K562 (cell line): ENCODE results near the gene KIF20B. TPM values are rescaled to one million over a fixed set of nuclear protein-coding genes. Genes with fewer than 3 reads are reported as not detected.

Source experiments
- ATAC-seq: fragments of 200-7000 bp; cut with Tn5 transposase; 3 replicates; pipeline ENCODE4 v1.9.1; 2020; ENCODE audit warnings: moderate library complexity
- BruUV-seq: library from RNA; stranded (reverse); fragments of 400-500 nt; replicated peaks from 2 replicates; lab custom pipeline; 2021; lab: Mats Ljungman, UMichigan
- CTCF ChIA-PET: fragments of 300-600 bp; formaldehyde crosslinking; extraction: SDS; loops from one replicate; lab custom pipeline; 2021; ENCODE audit warnings: low intra/inter-chr PET ratio; lab: Yijun Ruan, JAX
- POLR2A ChIA-PET: fragments of 300-600, 350-650 bp; sonication (Branson Sonifier 250); formaldehyde crosslinking; extraction: SDS; loops from one replicate; lab custom pipeline; 2021; ENCODE audit warnings: antibody characterized with exemption, inconsistent platforms; lab: Yijun Ruan, JAX
- DNase-seq, 4 experiments: peaks; one replicate each; pipeline versions ENCODE4 v3.0.0 to v3.0.0-alpha.2; 2011 to 2018; ENCODE audit warnings: low spot score in 3 of 4, mixed read lengths in 3 of 4; ENCODE audit errors: extremely low read depth in 1 of 4
- FAIRE-seq: peaks from 2 replicates; lab custom pipeline; 2011; peaks lifted over from hg19 to GRCh38; lab: Jason Lieb, UNC
- H2AFZ ChIP-seq: 2 replicates; pipeline ENCODE4 v1.6.0; 2011; ENCODE audit warnings: low read depth, low read length, control low read depth, inconsistent platforms
- H3K27ac ChIP-seq: fragments of 200-600 bp; 3 replicates; pipeline ENCODE4 v1.8.0; 2011; ENCODE audit warnings: low read depth, mild to moderate bottlenecking, control low read depth, inconsistent platforms, low read length, moderate library complexity, mixed read lengths; ENCODE audit errors: extremely low read depth
- H3K27me3 ChIP-seq, 2 experiments: fragments of 300-600 bp in 1 of 2; 2 replicates in 1 of 2; 3 replicates in 1 of 2; pipeline versions ENCODE4 v1.6.0 to v1.8.0; 2011; ENCODE audit warnings: inconsistent platforms in 2 of 2, low read length in 2 of 2, mild to moderate bottlenecking in 1 of 2, mixed read lengths in 1 of 2, moderate library complexity in 1 of 2; ENCODE audit not compliant: control insufficient read depth in 2 of 2, insufficient read depth in 2 of 2
- H3K36me3 ChIP-seq: fragments of 300-600 bp; 3 replicates; pipeline ENCODE4 v1.8.0; 2011; ENCODE audit warnings: mild to moderate bottlenecking, low read length, inconsistent platforms; ENCODE audit not compliant: control insufficient read depth, insufficient read depth
- H3K4me1 ChIP-seq, 2 experiments: fragments of 200-600 bp in 1 of 2; replicated peaks in 1 of 2; 2 replicates in 1 of 2; 3 replicates in 1 of 2; pipeline versions ENCODE4 v1.5.1 to v1.8.0; 2011; ENCODE audit warnings: inconsistent platforms in 2 of 2, low read length in 2 of 2, mild to moderate bottlenecking in 1 of 2, mixed read lengths in 1 of 2, moderate library complexity in 1 of 2; ENCODE audit not compliant: control insufficient read depth in 2 of 2, insufficient read depth in 2 of 2
- H3K4me2 ChIP-seq: 2 replicates; pipeline ENCODE4 v1.6.1; 2011; ENCODE audit warnings: low read length, control low read depth, inconsistent platforms, mixed read lengths; ENCODE audit not compliant: insufficient read depth
- H3K4me3 ChIP-seq: fragments of 200-600 bp; sonication (generic), shearing (Covaris generic); 2 replicates; pipeline ENCODE4 v1.5.1; 2016; ENCODE audit warnings: control low read depth, inconsistent platforms
- H3K79me2 ChIP-seq: fragments of 200-600 bp; 3 replicates; pipeline ENCODE4 v1.8.0; 2011; ENCODE audit warnings: low read length, inconsistent platforms; ENCODE audit not compliant: control insufficient read depth, insufficient read depth
- H3K9ac ChIP-seq, 2 experiments: 2 replicates each; pipeline versions ENCODE4 v1.6.0 to v1.6.1; 2011; ENCODE audit warnings: low read depth in 2 of 2, low read length in 2 of 2, control low read depth in 1 of 2, inconsistent platforms in 1 of 2, mild to moderate bottlenecking in 1 of 2, mixed read lengths in 1 of 2; ENCODE audit not compliant: insufficient read depth in 1 of 2
- H3K9me1 ChIP-seq: one replicate; pipeline ENCODE4 v1.6.0; 2011; ENCODE audit warnings: inconsistent platforms, mild to moderate bottlenecking, low read length, moderate library complexity; ENCODE audit not compliant: control insufficient read depth, insufficient read depth
- H3K9me3 ChIP-seq: replicated peaks from 2 replicates; pipeline ENCODE4 v1.5.1; 2011; ENCODE audit warnings: low read depth, low read length, inconsistent platforms; ENCODE audit not compliant: control insufficient read depth, insufficient read depth
- H4K20me1 ChIP-seq: replicated peaks from 2 replicates; pipeline ENCODE4 v1.6.1; 2011; ENCODE audit warnings: low read length, inconsistent platforms, mixed read lengths; ENCODE audit not compliant: control insufficient read depth, insufficient read depth
- EHMT2 ChIP-seq: fragments of 450-650 bp; IDR thresholded peaks from 2 replicates; pipeline ENCODE4 v1.6.1; 2018; ENCODE audit warnings: antibody characterized with exemption
- HDAC3 ChIP-seq: fragments of 450-650 bp; IDR thresholded peaks from 2 replicates; pipeline ENCODE4 v1.6.1; 2018; ENCODE audit warnings: borderline replicate concordance, mild to moderate bottlenecking, moderate library complexity; ENCODE audit not compliant: partially characterized antibody
- HNRNPK ChIP-seq: fragments of 200-400 bp; formaldehyde crosslinking; IDR thresholded peaks from one replicate; pipeline ENCODE4 v1.6.1; 2018; ENCODE audit warnings: mild to moderate bottlenecking, low read depth, low read length; ENCODE audit not compliant: poor library complexity, severe bottlenecking
- SIRT6 ChIP-seq: IDR thresholded peaks from one replicate; pipeline ENCODE4 v1.6.1; 2012; ENCODE audit warnings: low read depth, mild to moderate bottlenecking, control low read depth, inconsistent platforms, low read length, moderate library complexity
- SMARCA5 ChIP-seq: fragments of 450-650 bp; IDR thresholded peaks from 2 replicates; pipeline ENCODE4 v1.6.1; 2016
- SMARCB1 ChIP-seq: IDR thresholded peaks from 2 replicates; pipeline ENCODE4 v1.6.1; 2011; ENCODE audit warnings: improper control_type of control experiment, low read depth; ENCODE audit not compliant: insufficient read length
- STAG1 ChIP-seq: sonication (generic); formaldehyde crosslinking; IDR thresholded peaks from 2 replicates; pipeline ENCODE4 v1.5.0; 2020; ENCODE audit warnings: missing genetic modification reagents, borderline replicate concordance
- U2AF1 ChIP-seq: fragments of 200-400 bp; formaldehyde crosslinking; optimal IDR thresholded peaks from 2 replicates; pipeline ENCODE3; 2017; ENCODE audit warnings: mild to moderate bottlenecking, low read depth, low read length, moderate library complexity
- ZFP36 ChIP-seq: fragments of 150-350 bp; IDR thresholded peaks from 2 replicates; pipeline ENCODE4 v1.6.1; 2018; ENCODE audit warnings: low read length, low read depth; ENCODE audit not compliant: partially characterized antibody
- ZNF143 ChIP-seq: sonication (generic); formaldehyde crosslinking; IDR thresholded peaks from 2 replicates; pipeline ENCODE4 v1.9.0; 2022; ENCODE audit warnings: mild to moderate bottlenecking, missing genetic modification reagents
- ZNF197 ChIP-seq: fragments of 200-800 bp; sonication (Bioruptor generic); IDR thresholded peaks from 2 replicates; pipeline ENCODE4 v1.6.1; 2016; ENCODE audit warnings: low read depth, missing genetic modification characterization, missing compliant biosample characterization
- ZNF24 ChIP-seq: fragments of 450-650 bp; IDR thresholded peaks from 2 replicates; pipeline ENCODE4 v1.6.1; 2016
- WGBS: fragments of 100-300 bp; shearing (Covaris generic); methylation state at CpG from one replicate; pipeline ENCODE4 v1.1.6; 2016; ENCODE audit warnings: low coverage, mixed read lengths; ENCODE audit not compliant: insufficient coverage; ENCODE audit errors: missing lambda C conversion rate; 5-methylcytosine and 5-hydroxymethylcytosine counted together
- in situ Hi-C: fragments of 300-500 bp; cut with MboI; formaldehyde crosslinking; loops from 4 replicates; pipeline ENCODE4 v1.15.0; 2018; ENCODE audit warnings: inconsistent platforms, mixed read lengths
- intact Hi-C: fragments of 100-400 bp; cut with micrococcal nuclease; formaldehyde crosslinking; loops from 2 replicates; pipeline ENCODE4 v1.14.2; 2022
- polyA plus RNA-seq, 8 experiments: library from polyadenylated mRNA; depleted of rRNA in 4 of 8; stranded (reverse) in 5 of 8; unstranded in 3 of 8; fragments of >200 nt; fragmentation: Nextera tagmentation in 2 of 8; fragmentation: Illumina TruSeq in 1 of 8; extraction: Ambion mirVana in 2 of 8; extraction: Trizol in 1 of 8; gene quantifications; 2 replicates each; pipeline versions ENCODE4 v1.2.1 to v1.2.3, GENCODE V29; 2011 to 2014; ENCODE audit warnings: inconsistent platforms in 1 of 8, missing spikeins in 1 of 8
- total RNA-seq, 7 experiments: library from RNA; depleted of rRNA in 6 of 7; stranded (reverse); fragments of >200 nt in 6 of 7; fragmentation: Illumina TruSeq in 2 of 7; extraction: Trizol in 2 of 7; gene quantifications; 2 replicates each; pipeline versions ENCODE4 v1.2.1 to v1.2.3, GENCODE V29; 2011 to 2021; ENCODE audit warnings: low replicate concordance in 1 of 7
- TF ChIP-seq, protein P1 (sequence below): fragments of 200-600 bp; sonication (generic); IDR thresholded peaks from one replicate; pipeline ENCODE4 v1.6.1; 2012; ENCODE audit warnings: mild to moderate bottlenecking, low read depth, low read length, inconsistent platforms

KIF20B gene
- total and polyA plus RNA-seq, 9 of the 15 experiments (the other 6 are each of a cell fraction or from before 2014, with no cell fraction given): 18.6 to 56.5 (median 32.9) TPM

DNA sequence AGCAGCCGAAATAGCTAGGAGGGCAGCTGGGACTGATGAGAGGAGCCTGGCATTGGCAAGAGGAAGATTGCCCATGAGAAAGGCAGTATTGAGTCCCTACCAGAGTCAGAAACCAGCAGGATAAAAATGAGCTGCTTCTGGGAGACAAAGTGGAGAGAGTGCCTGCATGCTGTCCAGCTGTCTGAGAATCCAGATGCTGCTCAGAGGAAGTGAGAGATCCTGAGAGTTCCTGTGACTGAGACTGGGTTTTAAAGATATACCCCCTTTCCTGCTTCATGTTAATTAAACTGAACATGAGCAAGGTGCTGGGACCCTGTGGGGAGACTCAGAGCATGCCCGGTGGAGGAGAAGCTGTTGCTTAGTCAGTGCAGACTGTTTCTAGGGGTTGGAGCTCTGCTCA, 107.5 kb downstream of the KIF20B start:
- H3K4me3 ChIP-seq: no peak overlapping the region
- H3K27ac ChIP-seq: no peak overlapping the region
- H2AFZ ChIP-seq: no peak overlapping the region
- CTCF ChIA-PET: no interaction called here
- POLR2A ChIA-PET: no interaction called here
- DNase-seq (no peak), ATAC-seq (no peak), FAIRE-seq (no peak)
- H3K4me1 ChIP-seq: no peaks in the 10 kb centered on the region
- 12% methylated on average over 2 of the region's 2 CpGs for WGBS
- no peak overlapping the region for H3K4me2 ChIP-seq
- in situ Hi-C loops: no loop called here
- intact Hi-C loops: no loop called here
- no peaks in the 10 kb centered on the region for H3K27me3 ChIP-seq
- BruUV-seq: no TSS peak
- no peak overlapping the region for H3K9ac ChIP-seq
- H3K9me1 ChIP-seq: no peaks in the 10 kb centered on the region
- no peaks in the 10 kb centered on the region for H3K79me2 ChIP-seq
- no peaks in the 10 kb centered on the region for H3K36me3 ChIP-seq
- H3K9me3 ChIP-seq: no peaks in the 10 kb centered on the region
- no peaks in the 10 kb centered on the region for H4K20me1 ChIP-seq
- TF ChIP-seq SMARCA5: no peak
- TF ChIP-seq HDAC3: no peak
- TF ChIP-seq, protein P1, sequence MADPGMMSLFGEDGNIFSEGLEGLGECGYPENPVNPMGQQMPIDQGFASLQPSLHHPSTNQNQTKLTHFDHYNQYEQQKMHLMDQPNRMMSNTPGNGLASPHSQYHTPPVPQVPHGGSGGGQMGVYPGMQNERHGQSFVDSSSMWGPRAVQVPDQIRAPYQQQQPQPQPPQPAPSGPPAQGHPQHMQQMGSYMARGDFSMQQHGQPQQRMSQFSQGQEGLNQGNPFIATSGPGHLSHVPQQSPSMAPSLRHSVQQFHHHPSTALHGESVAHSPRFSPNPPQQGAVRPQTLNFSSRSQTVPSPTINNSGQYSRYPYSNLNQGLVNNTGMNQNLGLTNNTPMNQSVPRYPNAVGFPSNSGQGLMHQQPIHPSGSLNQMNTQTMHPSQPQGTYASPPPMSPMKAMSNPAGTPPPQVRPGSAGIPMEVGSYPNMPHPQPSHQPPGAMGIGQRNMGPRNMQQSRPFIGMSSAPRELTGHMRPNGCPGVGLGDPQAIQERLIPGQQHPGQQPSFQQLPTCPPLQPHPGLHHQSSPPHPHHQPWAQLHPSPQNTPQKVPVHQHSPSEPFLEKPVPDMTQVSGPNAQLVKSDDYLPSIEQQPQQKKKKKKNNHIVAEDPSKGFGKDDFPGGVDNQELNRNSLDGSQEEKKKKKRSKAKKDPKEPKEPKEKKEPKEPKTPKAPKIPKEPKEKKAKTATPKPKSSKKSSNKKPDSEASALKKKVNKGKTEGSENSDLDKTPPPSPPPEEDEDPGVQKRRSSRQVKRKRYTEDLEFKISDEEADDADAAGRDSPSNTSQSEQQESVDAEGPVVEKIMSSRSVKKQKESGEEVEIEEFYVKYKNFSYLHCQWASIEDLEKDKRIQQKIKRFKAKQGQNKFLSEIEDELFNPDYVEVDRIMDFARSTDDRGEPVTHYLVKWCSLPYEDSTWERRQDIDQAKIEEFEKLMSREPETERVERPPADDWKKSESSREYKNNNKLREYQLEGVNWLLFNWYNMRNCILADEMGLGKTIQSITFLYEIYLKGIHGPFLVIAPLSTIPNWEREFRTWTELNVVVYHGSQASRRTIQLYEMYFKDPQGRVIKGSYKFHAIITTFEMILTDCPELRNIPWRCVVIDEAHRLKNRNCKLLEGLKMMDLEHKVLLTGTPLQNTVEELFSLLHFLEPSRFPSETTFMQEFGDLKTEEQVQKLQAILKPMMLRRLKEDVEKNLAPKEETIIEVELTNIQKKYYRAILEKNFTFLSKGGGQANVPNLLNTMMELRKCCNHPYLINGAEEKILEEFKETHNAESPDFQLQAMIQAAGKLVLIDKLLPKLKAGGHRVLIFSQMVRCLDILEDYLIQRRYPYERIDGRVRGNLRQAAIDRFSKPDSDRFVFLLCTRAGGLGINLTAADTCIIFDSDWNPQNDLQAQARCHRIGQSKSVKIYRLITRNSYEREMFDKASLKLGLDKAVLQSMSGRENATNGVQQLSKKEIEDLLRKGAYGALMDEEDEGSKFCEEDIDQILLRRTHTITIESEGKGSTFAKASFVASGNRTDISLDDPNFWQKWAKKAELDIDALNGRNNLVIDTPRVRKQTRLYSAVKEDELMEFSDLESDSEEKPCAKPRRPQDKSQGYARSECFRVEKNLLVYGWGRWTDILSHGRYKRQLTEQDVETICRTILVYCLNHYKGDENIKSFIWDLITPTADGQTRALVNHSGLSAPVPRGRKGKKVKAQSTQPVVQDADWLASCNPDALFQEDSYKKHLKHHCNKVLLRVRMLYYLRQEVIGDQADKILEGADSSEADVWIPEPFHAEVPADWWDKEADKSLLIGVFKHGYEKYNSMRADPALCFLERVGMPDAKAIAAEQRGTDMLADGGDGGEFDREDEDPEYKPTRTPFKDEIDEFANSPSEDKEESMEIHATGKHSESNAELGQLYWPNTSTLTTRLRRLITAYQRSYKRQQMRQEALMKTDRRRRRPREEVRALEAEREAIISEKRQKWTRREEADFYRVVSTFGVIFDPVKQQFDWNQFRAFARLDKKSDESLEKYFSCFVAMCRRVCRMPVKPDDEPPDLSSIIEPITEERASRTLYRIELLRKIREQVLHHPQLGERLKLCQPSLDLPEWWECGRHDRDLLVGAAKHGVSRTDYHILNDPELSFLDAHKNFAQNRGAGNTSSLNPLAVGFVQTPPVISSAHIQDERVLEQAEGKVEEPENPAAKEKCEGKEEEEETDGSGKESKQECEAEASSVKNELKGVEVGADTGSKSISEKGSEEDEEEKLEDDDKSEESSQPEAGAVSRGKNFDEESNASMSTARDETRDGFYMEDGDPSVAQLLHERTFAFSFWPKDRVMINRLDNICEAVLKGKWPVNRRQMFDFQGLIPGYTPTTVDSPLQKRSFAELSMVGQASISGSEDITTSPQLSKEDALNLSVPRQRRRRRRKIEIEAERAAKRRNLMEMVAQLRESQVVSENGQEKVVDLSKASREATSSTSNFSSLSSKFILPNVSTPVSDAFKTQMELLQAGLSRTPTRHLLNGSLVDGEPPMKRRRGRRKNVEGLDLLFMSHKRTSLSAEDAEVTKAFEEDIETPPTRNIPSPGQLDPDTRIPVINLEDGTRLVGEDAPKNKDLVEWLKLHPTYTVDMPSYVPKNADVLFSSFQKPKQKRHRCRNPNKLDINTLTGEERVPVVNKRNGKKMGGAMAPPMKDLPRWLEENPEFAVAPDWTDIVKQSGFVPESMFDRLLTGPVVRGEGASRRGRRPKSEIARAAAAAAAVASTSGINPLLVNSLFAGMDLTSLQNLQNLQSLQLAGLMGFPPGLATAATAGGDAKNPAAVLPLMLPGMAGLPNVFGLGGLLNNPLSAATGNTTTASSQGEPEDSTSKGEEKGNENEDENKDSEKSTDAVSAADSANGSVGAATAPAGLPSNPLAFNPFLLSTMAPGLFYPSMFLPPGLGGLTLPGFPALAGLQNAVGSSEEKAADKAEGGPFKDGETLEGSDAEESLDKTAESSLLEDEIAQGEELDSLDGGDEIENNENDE: no peak
- TF ChIP-seq ZNF24: no peak
- TF ChIP-seq EHMT2: no peak
- no peak for TF ChIP-seq ZFP36
- TF ChIP-seq SIRT6: no peak
- TF ChIP-seq ZNF143 (CRISPR knock-in tag): no peak
- no peak for TF ChIP-seq SMARCB1
- no peak for TF ChIP-seq STAG1 (CRISPR knock-in tag)
- TF ChIP-seq U2AF1: no peak
- no peak for TF ChIP-seq HNRNPK
- no peak for TF ChIP-seq ZNF197 (CRISPR knock-in tag)
